ENCODE results near the gene ARHGAP15.

- TF ChIP-seq CTCF (conservative IDR thresholded peaks at IDR 0.05 in 1 of 2, IDR thresholded peaks at IDR 0.05 in 1 of 2; ENCODE audit: low read depth in 1 of 2, low read length in 2 of 2) (no peak), EZH2 (IDR thresholded peaks at IDR 0.05; ENCODE audit: low read length, missing control alignments) (no peak)
Measured at GRCh38 chr2:143679617-143680016, 550.4 kb downstream of the ARHGAP15 start.

Measured in fibroblast of lung (primary cell).